Neural cell (in vitro differentiated cells): ENCODE results near the gene OTOP2. TPM values are rescaled to one million over a fixed set of nuclear protein-coding genes. Genes with fewer than 3 reads are reported as not detected.

Source experiments
- H2AFZ ChIP-seq: fragments of 200-600, 300-800 bp; sonication (generic), shearing (Covaris generic); 2 replicates; pipeline ENCODE4 v1.6.0; 2014; ENCODE audit warnings: low read depth, mild to moderate bottlenecking, antibody characterized with exemption, low read length, moderate library complexity
- H3F3A ChIP-seq: fragments of 200-600 bp; shearing (Covaris generic); 2 replicates; pipeline ENCODE4 v1.6.1; 2016; ENCODE audit warnings: mild to moderate bottlenecking, moderate library complexity, mixed read lengths, antibody characterized with exemption, low read length; ENCODE audit not compliant: insufficient read depth, poor library complexity, severe bottlenecking
- H3K27ac ChIP-seq: fragments of 200-600, 300-800 bp; sonication (generic), shearing (Covaris generic); 2 replicates; pipeline ENCODE4 v1.5.1; 2014; ENCODE audit warnings: mild to moderate bottlenecking, low read length, moderate library complexity
- H3K27me3 ChIP-seq: fragments of 300-800, 200-600 bp; sonication (generic), shearing (Covaris generic); 2 replicates; pipeline ENCODE4 v1.6.0; 2014; ENCODE audit warnings: mild to moderate bottlenecking, low read depth, low read length, moderate library complexity; ENCODE audit not compliant: insufficient read depth
- H3K36me3 ChIP-seq: fragments of 300-800, 200-600 bp; sonication (generic), shearing (Covaris generic); 2 replicates; pipeline ENCODE4 v1.5.1; 2014; ENCODE audit warnings: mild to moderate bottlenecking, antibody characterized with exemption, low read length, moderate library complexity; ENCODE audit not compliant: insufficient read depth
- H3K4me2 ChIP-seq: fragments of 300-800, 200-600 bp; sonication (generic), shearing (Covaris generic); 2 replicates; pipeline ENCODE4 v1.6.0; 2014; ENCODE audit warnings: mild to moderate bottlenecking, low read length
- H3K4me3 ChIP-seq: fragments of 300-800, 200-600 bp; sonication (generic), shearing (Covaris generic); 2 replicates; pipeline ENCODE4 v1.5.1; 2014; ENCODE audit warnings: mild to moderate bottlenecking, low read length, moderate library complexity
- H3K79me2 ChIP-seq: fragments of 200-600 bp; shearing (Covaris generic); replicated peaks from 2 replicates; pipeline ENCODE4 v1.6.0; 2014; ENCODE audit warnings: mild to moderate bottlenecking, low read length, moderate library complexity; ENCODE audit not compliant: insufficient read depth
- H3K9ac ChIP-seq: fragments of 300-800, 200-600 bp; sonication (generic), shearing (Covaris generic); 2 replicates; pipeline ENCODE4 v1.6.1; 2016; ENCODE audit warnings: mild to moderate bottlenecking, low read length, mixed read lengths
- H3K9me2 ChIP-seq: fragments of 200-600 bp; shearing (Covaris generic); 2 replicates; pipeline ENCODE4 v1.6.1; 2016; ENCODE audit warnings: mild to moderate bottlenecking, low read length, mixed read lengths; ENCODE audit not compliant: insufficient read depth
- H3K9me3 ChIP-seq: fragments of 200-600, 300-800 bp; sonication (generic), shearing (Covaris generic); 2 replicates; pipeline ENCODE4 v1.6.1; 2016; ENCODE audit warnings: mild to moderate bottlenecking, mixed run types, low read length, moderate library complexity, mixed read lengths
- H4K20me1 ChIP-seq: fragments of 200-600 bp; shearing (Covaris generic); 2 replicates; pipeline ENCODE4 v1.6.1; 2016; ENCODE audit warnings: mild to moderate bottlenecking, mixed run types; ENCODE audit not compliant: insufficient read depth
- CTCF ChIP-seq: fragments of 450-650 bp; IDR thresholded peaks from 2 replicates; pipeline ENCODE4 v1.5.1; 2014; ENCODE audit warnings: antibody characterized with exemption, mild to moderate bottlenecking, moderate library complexity; ENCODE audit not compliant: poor library complexity, severe bottlenecking
- EP300 ChIP-seq: fragments of 450-650 bp; conservative IDR thresholded peaks from 2 replicates; pipeline ENCODE4 v1.6.1; 2014; ENCODE audit warnings: antibody characterized with exemption, mild to moderate bottlenecking, moderate library complexity; ENCODE audit not compliant: poor library complexity, severe bottlenecking
- EZH2 ChIP-seq: fragments of 200-600, 300-800 bp; shearing (Covaris generic), sonication (generic); IDR thresholded peaks from 2 replicates; pipeline ENCODE4 v1.6.1; 2014; ENCODE audit warnings: antibody characterized with exemption, low read length, borderline replicate concordance, mild to moderate bottlenecking; ENCODE audit not compliant: insufficient read depth, poor library complexity, severe bottlenecking
- MXI1 ChIP-seq: fragments of 450-650 bp; conservative IDR thresholded peaks from 2 replicates; pipeline ENCODE4 v1.6.1; 2014; ENCODE audit warnings: antibody characterized with exemption, mild to moderate bottlenecking; ENCODE audit not compliant: poor library complexity, severe bottlenecking
- POLR2AphosphoS5 ChIP-seq: IDR thresholded peaks from 2 replicates; pipeline ENCODE4 v1.6.1; 2012
- RAD21 ChIP-seq: fragments of 450-650 bp; conservative IDR thresholded peaks from 2 replicates; pipeline ENCODE4 v1.6.1; 2014; ENCODE audit warnings: antibody characterized with exemption, mild to moderate bottlenecking, moderate library complexity
- REST ChIP-seq: IDR thresholded peaks from 2 replicates; pipeline ENCODE4 v1.6.1; 2012; ENCODE audit warnings: borderline replicate concordance
- SMC3 ChIP-seq: fragments of 450-650 bp; conservative IDR thresholded peaks from 2 replicates; pipeline ENCODE4 v1.6.1; 2014; ENCODE audit warnings: antibody characterized with exemption, mild to moderate bottlenecking, moderate library complexity; ENCODE audit not compliant: poor library complexity
- TAF1 ChIP-seq: IDR thresholded peaks from 2 replicates; pipeline ENCODE4 v1.6.1; 2012; ENCODE audit warnings: low read depth
- polyA plus RNA-seq: library from polyadenylated mRNA; depleted of rRNA; stranded (reverse); fragments of >200 nt; gene quantifications from 2 replicates; pipeline ENCODE4 v1.2.3, GENCODE V29; 2014

OTOP2 gene
- polyA plus RNA-seq, 1 donor from 2014 or later, result not detected

- Histone ChIP-seq H3K9me2 (no peaks in the 10 kb centered on the region), H3F3A (no peaks in the 10 kb centered on the region), H3K27ac (no peak overlapping the region), H4K20me1 (no peaks in the 10 kb centered on the region), H3K79me2 (no peaks in the 10 kb centered on the region), H3K4me2 (no peak overlapping the region), H3K27me3 (no peaks in the 10 kb centered on the region), H2AFZ (no peak overlapping the region), H3K9me3 (no peaks in the 10 kb centered on the region), H3K4me3 (no peak overlapping the region), H3K36me3 (no peaks in the 10 kb centered on the region), H3K9ac (no peak overlapping the region)
- TF ChIP-seq TAF1 (no peak), EP300 (no peak), CTCF (no peak), EZH2 (no peak), MXI1 (no peak), POLR2AphosphoS5 (no peak), REST (no peak), SMC3 (no peak), RAD21 (no peak)
Measured at GRCh38 chr17:74883241-74883745, 40.8 kb upstream of the OTOP2 start.

GRCh38 chr17:74888469-74888868 lies 35.6 kb upstream of the OTOP2 start:
- H3K36me3 ChIP-seq, result no peaks in the 10 kb centered on the region
- no peak overlapping the region for H3K27ac ChIP-seq
- H3K27me3 ChIP-seq, result peaks cover 23% of the 10 kb centered on the region
- H3K9me2 ChIP-seq, result no peaks in the 10 kb centered on the region
- H3F3A ChIP-seq, result no peaks in the 10 kb centered on the region
- H2AFZ ChIP-seq, result no peak overlapping the region
- H3K79me2 ChIP-seq, result no peaks in the 10 kb centered on the region
- TF ChIP-seq RAD21 (no peak), SMC3 (no peak), CTCF (no peak), EP300 (no peak), TAF1 (no peak), EZH2 (no peak)
- H3K4me2 ChIP-seq, result no peak overlapping the region
- no peaks in the 10 kb centered on the region for H4K20me1 ChIP-seq
- H3K9ac ChIP-seq, result no peak overlapping the region
- no peaks in the 10 kb centered on the region for H3K9me3 ChIP-seq
- H3K4me3 ChIP-seq, result no peak overlapping the region
